Small intestine (tissue), 4 donors: ENCODE measurements around the gene TMEM11. TPM values are rescaled to one million over a fixed set of nuclear protein-coding genes. Genes with fewer than 3 reads are reported as not detected.

Source experiments
- polyA plus RNA-seq, 4 donors: library from polyadenylated mRNA; stranded (reverse) in 3 of 4; unstranded in 1 of 4; fragments of 200-250 nt in 3 of 4; fragments of 120-200 nt in 1 of 4; gene quantifications; one replicate each; pipeline versions ENCODE4 v1.2.1 to v1.2.3, GENCODE V29; 2013
- donor health status: healthy with polysubstance abuse.
- donor health status: Bipolar disorder and iron deficiency.
- donor health status: healthy.

Gene TMEM11
- polyA plus RNA-seq, 4 donors = 21.5 to 38.7 (median 26.9) TPM

Other genes starting within 250 kb of the TMEM11 start
- 10 to 100 TPM; 25.5 to 96.4 (median 48.3) TPM for gene USP22, start 171.2 kb downstream of the TMEM11 start, polyA plus RNA-seq
- gene DHRS7B, start 87.2 kb downstream of the TMEM11 start, polyA plus RNA-seq = 10 to 100 TPM; 23.5 to 33.7 (median 27.8) TPM
- 1 to 10 TPM; 2.4 to 7.5 (median 2.9) TPM for gene NATD1, start 39.2 kb upstream of the TMEM11 start, polyA plus RNA-seq
- gene MAP2K3, start 70.5 kb upstream of the TMEM11 start, polyA plus RNA-seq = 10 to 100 TPM; 48.5 to 98.2 (median 73.7) TPM
- 10 to 100 TPM in 1 of 4 donors, 1 to 10 TPM in 1, not detected in 2; 2.0 to 17.8 TPM for gene KCNJ12, start 162.2 kb upstream of the TMEM11 start, polyA plus RNA-seq